GM18909 (cell line): Measurements from ENCODE around the gene GABRR2.
A peak's percentile ranks its signal among the peaks of the same experiment; 100 is the strongest.
"Not testable (repeated sequence)": the region's sequence is repeated elsewhere in the genome, so short reads cannot be mapped to it uniquely, and the experiment has no call there.

Source experiments
- ATAC-seq: cut with Tn5 transposase; IDR thresholded peaks from one replicate; pipeline ENCODE4 v1.9.1; 2021; ENCODE audit warnings: mild to moderate bottlenecking; ENCODE audit not compliant: unreplicated experiment, poor library complexity

GABRR2 gene

GRCh38 chr6:89328976-89329375 is 13.9 kb upstream of the GABRR2 start:
- ATAC-seq, result no peak

GRCh38 chr6:89324304-89324703 is 9.2 kb upstream of the GABRR2 start:
- ATAC-seq, result no peak

- ATAC-seq, result no peak
Observed at GRCh38 chr6:89323511-89323971, 8.4 kb upstream of the GABRR2 start.

GRCh38 chr6:89321131-89321970 is 6.3 kb upstream of the GABRR2 start:
- ATAC-seq, result peak; percentile 55

- ATAC-seq, result no peak
Observed at GRCh38 chr6:89320012-89320559, 5.0 kb upstream of the GABRR2 start.

- ATAC-seq, result no peak
Observed at GRCh38 chr6:89317067-89317466, 2.0 kb upstream of the GABRR2 start.

- ATAC-seq, result no peak
Observed at GRCh38 chr6:89314692-89315091, 407 bp downstream of the GABRR2 start.

GRCh38 chr6:89313006-89313405 is 2.1 kb downstream of the GABRR2 start:
- ATAC-seq, result no peak

- ATAC-seq, result no peak
Observed at GRCh38 chr6:89311853-89312531, 3.1 kb downstream of the GABRR2 start.

GRCh38 chr6:89311530-89311852 is 3.6 kb downstream of the GABRR2 start:
- no peak for ATAC-seq

GRCh38 chr6:89310929-89311328 is 4.2 kb downstream of the GABRR2 start:
- no peak for ATAC-seq

- no peak for ATAC-seq
Observed at GRCh38 chr6:89308525-89309395, 6.3 kb downstream of the GABRR2 start.

- not testable (repeated sequence) for ATAC-seq
Observed at GRCh38 chr6:89304517-89304916, 10.6 kb downstream of the GABRR2 start.

- no peak for ATAC-seq
Observed at GRCh38 chr6:89302936-89303335, 12.2 kb downstream of the GABRR2 start.

GRCh38 chr6:89302195-89302770 is 12.8 kb downstream of the GABRR2 start:
- ATAC-seq, result no peak

- ATAC-seq, result no peak
Observed at GRCh38 chr6:89301586-89302194, 13.4 kb downstream of the GABRR2 start.

- no peak for ATAC-seq
Observed at GRCh38 chr6:89299466-89299850, 15.6 kb downstream of the GABRR2 start.

- peak; percentile 60 for ATAC-seq
Observed at GRCh38 chr6:89298680-89299465, 16.2 kb downstream of the GABRR2 start.
